ENCODE data around the gene DRAM1.

The DRAM1 gene

GRCh38 chr12:101946233-101946611 lies 68.8 kb downstream of the DRAM1 start:
- H3K9me2 ChIP-seq (replicated peaks; ENCODE audit: control insufficient read depth, low read length): no peaks in the 10 kb centered on the region
- peaks cover 9% of the 10 kb centered on the region for H3K4me1 ChIP-seq (ENCODE audit: control insufficient read depth, low read length)
- peaks cover 2% of the 10 kb centered on the region for H3K27me3 ChIP-seq (ENCODE audit: control insufficient read depth, low read length)
- H3F3A ChIP-seq (ENCODE audit: control insufficient read depth, insufficient read depth): no peaks in the 10 kb centered on the region
- H3K36me3 ChIP-seq (ENCODE audit: control insufficient read depth, low read length): no peaks in the 10 kb centered on the region
- H3K27ac ChIP-seq (ENCODE audit: low read depth, low read length): no peak overlapping the region
- H4K20me1 ChIP-seq (ENCODE audit: control insufficient read depth, insufficient read depth, low read depth, low read length): no peaks in the 10 kb centered on the region
- no peak overlapping the region for H3K4me2 ChIP-seq (ENCODE audit: low read length)
- no peaks in the 10 kb centered on the region for H3K9me3 ChIP-seq (ENCODE audit: control insufficient read depth, insufficient read depth, low read length)
- TF ChIP-seq EZH2phosphoT487 (IDR thresholded peaks at IDR 0.05; ENCODE audit: borderline replicate concordance, low read length) (no peak), CTCF (IDR thresholded peaks at IDR 0.05; ENCODE audit: low read depth, low read length, poor library complexity, severe bottlenecking) (no peak)
- no peaks in the 10 kb centered on the region for H3K79me2 ChIP-seq (ENCODE audit: control insufficient read depth, low read length)
- H3K4me3 ChIP-seq (ENCODE audit: low read length): no peak overlapping the region

- Histone ChIP-seq H3K27ac (ENCODE audit: low read depth, low read length) (no peak overlapping the region), H3K36me3 (ENCODE audit: control insufficient read depth, low read length) (no peaks in the 10 kb centered on the region), H3F3A (ENCODE audit: control insufficient read depth, insufficient read depth) (no peaks in the 10 kb centered on the region), H3K79me2 (ENCODE audit: control insufficient read depth, low read length) (no peaks in the 10 kb centered on the region), H3K9me3 (ENCODE audit: control insufficient read depth, insufficient read depth, low read length) (no peaks in the 10 kb centered on the region), H4K20me1 (ENCODE audit: control insufficient read depth, insufficient read depth, low read depth, low read length) (no peaks in the 10 kb centered on the region), H3K9me2 (replicated peaks; ENCODE audit: control insufficient read depth, low read length) (no peaks in the 10 kb centered on the region), H3K27me3 (ENCODE audit: control insufficient read depth, low read length) (no peaks in the 10 kb centered on the region; the same call in 1 of the 2 replicates), H3K4me2 (ENCODE audit: low read length) (no peak overlapping the region), H3K4me3 (ENCODE audit: low read length) (no peak overlapping the region), H3K4me1 (ENCODE audit: control insufficient read depth, low read length) (no peaks in the 10 kb centered on the region)
- no peak for TF ChIP-seq CTCF (IDR thresholded peaks at IDR 0.05; ENCODE audit: low read depth, low read length, poor library complexity, severe bottlenecking)
- TF ChIP-seq EZH2phosphoT487 (IDR thresholded peaks at IDR 0.05; ENCODE audit: borderline replicate concordance, low read length): no peak
Observed at GRCh38 chr12:101947316-101947715, 69.9 kb downstream of the DRAM1 start.

DNA sequence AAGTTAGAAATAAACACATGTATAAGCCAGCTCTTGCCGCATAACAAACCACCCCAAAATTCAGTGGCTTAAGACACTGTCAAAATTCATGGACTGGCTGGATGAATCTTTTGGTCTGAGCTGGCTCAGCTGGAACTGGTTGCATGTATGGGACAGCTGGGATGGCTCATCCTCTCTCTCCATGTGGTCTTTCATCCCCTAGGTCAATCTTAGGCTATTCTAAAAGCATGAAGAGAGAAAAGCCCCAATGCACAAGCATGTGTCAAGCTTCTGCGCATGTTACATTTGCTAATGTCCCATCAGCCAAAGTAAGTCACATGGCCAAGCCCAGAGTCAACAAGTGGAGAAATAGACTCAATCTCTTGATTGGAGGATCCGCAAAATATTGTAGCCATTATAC lies 71.0 kb downstream of the DRAM1 start:
- H3K4me1 ChIP-seq (ENCODE audit: control insufficient read depth, low read length): no peaks in the 10 kb centered on the region
- H4K20me1 ChIP-seq (ENCODE audit: control insufficient read depth, insufficient read depth, low read depth, low read length): no peaks in the 10 kb centered on the region
- H3K9me2 ChIP-seq (replicated peaks; ENCODE audit: control insufficient read depth, low read length): no peaks in the 10 kb centered on the region
- no peaks in the 10 kb centered on the region; the same call in 1 of the 2 replicates for H3K27me3 ChIP-seq (ENCODE audit: control insufficient read depth, low read length)
- H3K79me2 ChIP-seq (ENCODE audit: control insufficient read depth, low read length): no peaks in the 10 kb centered on the region
- no peak overlapping the region for H3K4me3 ChIP-seq (ENCODE audit: low read length)
- TF ChIP-seq CTCF (IDR thresholded peaks at IDR 0.05; ENCODE audit: low read depth, low read length, poor library complexity, severe bottlenecking) (no peak), EZH2phosphoT487 (IDR thresholded peaks at IDR 0.05; ENCODE audit: borderline replicate concordance, low read length) (no peak)
- no peak overlapping the region for H3K27ac ChIP-seq (ENCODE audit: low read depth, low read length)
- H3K9me3 ChIP-seq (ENCODE audit: control insufficient read depth, insufficient read depth, low read length): no peaks in the 10 kb centered on the region
- H3K4me2 ChIP-seq (ENCODE audit: low read length): no peak overlapping the region
- no peaks in the 10 kb centered on the region for H3F3A ChIP-seq (ENCODE audit: control insufficient read depth, insufficient read depth)
- no peaks in the 10 kb centered on the region for H3K36me3 ChIP-seq (ENCODE audit: control insufficient read depth, low read length)
